HUES64 (cell line): ENCODE measurements around the gene GGN.

Source experiments
- H3K27ac ChIP-seq: 2 replicates; pipeline ENCODE4 v1.7.0; 2013; ENCODE audit warnings: low read depth, low read length, inconsistent platforms
- H3K27me3 ChIP-seq: 2 replicates; pipeline ENCODE4 v1.6.1; 2013; ENCODE audit warnings: mild to moderate bottlenecking, low read length; ENCODE audit not compliant: insufficient read depth
- H3K36me3 ChIP-seq: 2 replicates; pipeline ENCODE4 v1.6.1; 2013; ENCODE audit warnings: mild to moderate bottlenecking, low read length; ENCODE audit not compliant: insufficient read depth
- H3K4me1 ChIP-seq: 2 replicates; pipeline ENCODE4 v1.6.1; 2013; ENCODE audit warnings: mild to moderate bottlenecking, low read length, moderate library complexity; ENCODE audit not compliant: insufficient read depth
- H3K4me3 ChIP-seq: 2 replicates; pipeline ENCODE4 v1.5.1; 2013; ENCODE audit warnings: mild to moderate bottlenecking, low read length, moderate library complexity
- H3K9ac ChIP-seq: 2 replicates; pipeline ENCODE4 v1.6.1; 2013; ENCODE audit warnings: mild to moderate bottlenecking, low read depth, low read length
- H3K9me3 ChIP-seq: 2 replicates; pipeline ENCODE4 v1.6.1; 2013; ENCODE audit warnings: low read depth, low read length; ENCODE audit not compliant: insufficient read depth
- WGBS: fragments of 150-250, 120-280 bp; methylation state at CpG from one replicate; pipeline ENCODE4 v1.1.7; 2013; ENCODE audit warnings: missing lambda C conversion rate; 5-methylcytosine and 5-hydroxymethylcytosine counted together

Gene GGN

DNA sequence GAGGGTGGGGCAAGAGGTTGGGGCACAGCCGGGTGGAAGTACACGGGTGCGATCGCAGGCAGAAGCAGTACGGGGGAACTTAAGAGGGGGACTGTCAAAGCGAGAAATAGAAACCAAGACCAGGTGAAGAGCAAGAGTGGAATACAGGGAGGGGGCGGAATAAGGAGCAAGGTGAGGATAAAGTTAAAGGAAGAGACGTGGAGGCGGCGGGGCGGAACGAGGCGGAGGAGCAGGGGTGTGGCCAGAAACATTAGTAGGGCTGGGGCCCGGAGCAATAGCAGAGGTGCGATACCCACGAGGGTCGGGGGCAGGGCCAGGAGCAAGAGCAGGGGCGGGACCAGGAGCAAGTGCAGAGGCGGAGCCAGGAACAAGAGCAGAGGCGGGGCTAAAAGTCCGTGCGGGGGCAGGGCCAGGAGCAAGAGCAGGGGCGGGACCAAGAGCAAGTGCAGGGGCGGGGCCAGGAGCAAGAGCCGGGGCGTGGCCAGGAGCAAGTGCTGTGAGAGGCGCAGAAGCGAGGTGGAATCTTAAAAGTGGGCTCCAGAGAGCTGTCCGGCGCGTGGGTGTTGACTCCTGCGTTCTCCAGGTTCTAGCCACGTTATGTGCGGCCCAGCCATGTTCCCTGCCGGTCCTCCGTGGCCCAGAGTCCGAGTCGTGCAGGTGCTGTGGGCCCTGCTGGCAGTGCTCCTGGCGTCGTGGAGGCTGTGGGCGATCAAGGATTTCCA lies 51.0 kb downstream of the GGN start:
- H3K4me3 ChIP-seq: peak overlapping the region; percentile 83
- H3K4me1 ChIP-seq: no peaks in the 10 kb centered on the region
- no peaks in the 10 kb centered on the region for H3K27me3 ChIP-seq
- no peaks in the 10 kb centered on the region for H3K9me3 ChIP-seq
- peak overlapping the region; percentile 64; the same call in 1 of the 2 replicates for H3K27ac ChIP-seq
- no peaks in the 10 kb centered on the region for H3K36me3 ChIP-seq
- H3K9ac ChIP-seq: peak overlapping the region; percentile 41; the same call in 1 of the 2 replicates
- 6% methylated on average over 41 of the region's 41 CpGs for WGBS

DNA sequence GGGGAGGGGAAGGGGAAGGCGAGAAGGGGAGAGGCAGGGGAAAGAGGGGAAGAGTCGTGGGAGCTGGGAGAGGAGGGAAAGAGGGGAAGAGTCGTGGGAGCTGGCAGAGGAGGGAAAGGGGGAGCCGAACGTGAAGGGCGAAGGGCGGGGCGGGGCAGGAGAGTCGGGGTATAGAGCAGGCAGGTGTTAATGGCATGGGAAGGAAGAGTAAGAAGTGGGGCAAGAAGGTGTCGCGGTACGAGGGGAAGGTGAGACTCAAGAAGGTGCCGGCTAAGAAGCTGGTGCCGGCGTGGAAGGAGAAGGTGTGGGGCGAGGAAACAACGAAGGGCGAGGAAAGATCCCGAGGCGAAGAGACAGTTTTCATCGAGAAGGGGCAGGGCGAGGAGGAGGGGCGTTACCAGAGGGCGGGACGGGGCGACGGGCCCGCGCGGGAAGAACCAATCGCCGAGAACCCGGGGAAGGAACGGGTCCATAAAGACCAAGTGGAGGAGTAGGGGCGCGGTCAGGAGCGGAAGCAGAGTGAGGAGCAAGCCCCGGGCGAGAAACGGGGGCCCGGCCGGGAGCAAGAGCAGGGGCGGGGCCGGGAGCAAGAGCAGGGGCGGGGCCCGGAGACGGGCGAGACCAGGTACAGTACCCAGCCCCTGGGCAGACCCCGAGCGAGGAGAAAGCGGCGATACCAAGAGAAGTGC lies 51.7 kb downstream of the GGN start:
- Histone ChIP-seq H3K9ac (peak overlapping the region; percentile 41; the same call in 1 of the 2 replicates), H3K9me3 (no peaks in the 10 kb centered on the region)
- under 1% methylated on average over 52 of the region's 52 CpGs for WGBS

More for the DNA sequence above, 51.7 kb downstream of the GGN start:
- Histone ChIP-seq H3K4me3 (peak overlapping the region; percentile 83), H3K36me3 (no peaks in the 10 kb centered on the region), H3K27ac (peak overlapping the region; percentile 64; the same call in 1 of the 2 replicates), H3K4me1 (no peaks in the 10 kb centered on the region), H3K27me3 (no peaks in the 10 kb centered on the region)
